HEK293 (cell line): ENCODE results near the gene DMAC2L.

ENCODE experiments used
- AEBP2 ChIP-seq: fragments of 450-650 bp; formaldehyde crosslinking; IDR thresholded peaks from 2 replicates; pipeline ENCODE4 v1.5.1; 2016; ENCODE audit warnings: missing biosample characterization, missing genetic modification characterization, borderline replicate concordance
- EGR2 ChIP-seq: fragments of 450-650 bp; formaldehyde crosslinking; IDR thresholded peaks from 2 replicates; pipeline ENCODE4 v1.5.1; 2016; ENCODE audit warnings: low read depth, missing biosample characterization, missing genetic modification characterization
- KLF10 ChIP-seq: fragments of 450-650 bp; IDR thresholded peaks from 2 replicates; pipeline ENCODE4 v1.5.1; 2018; ENCODE audit warnings: missing biosample characterization, mild to moderate bottlenecking, missing genetic modification characterization
- MEIS1 ChIP-seq: sonication (generic); formaldehyde crosslinking; IDR thresholded peaks from 2 replicates; pipeline ENCODE4 v1.8.1; 2022; ENCODE audit warnings: missing genetic modification reagents, mild to moderate bottlenecking, borderline replicate concordance
- PRDM1 ChIP-seq: fragments of 450-650 bp; formaldehyde crosslinking; IDR thresholded peaks from 2 replicates; pipeline ENCODE4; 2016; ENCODE audit warnings: missing biosample characterization, missing genetic modification characterization
- PRDM10 ChIP-seq: fragments of 450-650 bp; formaldehyde crosslinking; IDR thresholded peaks from 2 replicates; pipeline ENCODE4 v1.5.1; 2016; ENCODE audit warnings: missing biosample characterization, missing genetic modification characterization
- SETDB1 ChIP-seq: IDR thresholded peaks from one replicate; pipeline ENCODE4 v1.6.1; 2017; ENCODE audit warnings: mild to moderate bottlenecking, low read length, moderate library complexity, mixed read lengths; ENCODE audit not compliant: insufficient read length
- TRIM28 ChIP-seq: IDR thresholded peaks from 2 replicates; pipeline ENCODE4 v1.6.1; 2011; ENCODE audit warnings: low read length, control low read depth, borderline replicate concordance
- YY2 ChIP-seq: fragments of 450-650 bp; formaldehyde crosslinking; IDR thresholded peaks from 2 replicates; pipeline ENCODE4 v1.5.1; 2016; ENCODE audit warnings: missing biosample characterization, missing genetic modification characterization
- ZBTB1 ChIP-seq: fragments of 450-650 bp; formaldehyde crosslinking; IDR thresholded peaks from 2 replicates; pipeline ENCODE4 v1.5.1; 2016; ENCODE audit warnings: missing biosample characterization, missing genetic modification characterization
- ZBTB26 ChIP-seq: fragments of 450-650 bp; formaldehyde crosslinking; optimal IDR thresholded peaks from 2 replicates; pipeline ENCODE3; 2016; ENCODE audit warnings: missing biosample characterization, mild to moderate bottlenecking, missing genetic modification characterization
- ZFP3 ChIP-seq: fragments of 450-650 bp; formaldehyde crosslinking; IDR thresholded peaks from 2 replicates; pipeline ENCODE4 v1.5.1; 2016; ENCODE audit warnings: low read depth, missing biosample characterization, missing genetic modification characterization
- ZNF112 ChIP-seq: fragments of 450-650 bp; formaldehyde crosslinking; IDR thresholded peaks from 2 replicates; pipeline ENCODE4 v1.5.0; 2017; ENCODE audit warnings: missing biosample characterization, missing genetic modification characterization
- ZNF155 ChIP-seq: fragments of 450-650 bp; formaldehyde crosslinking; IDR thresholded peaks from 2 replicates; pipeline ENCODE4 v1.5.1; 2016; ENCODE audit warnings: missing biosample characterization, missing genetic modification characterization
- ZNF211 ChIP-seq: fragments of 450-650 bp; formaldehyde crosslinking; IDR thresholded peaks from 2 replicates; pipeline ENCODE4 v1.5.1; 2016; ENCODE audit warnings: low read depth, missing biosample characterization, missing genetic modification characterization
- ZNF23 ChIP-seq: fragments of 450-650 bp; formaldehyde crosslinking; IDR thresholded peaks from 2 replicates; pipeline ENCODE4 v1.5.1; 2016; ENCODE audit warnings: missing biosample characterization, missing genetic modification characterization, borderline replicate concordance
- ZNF248 ChIP-seq: fragments of 450-650 bp; formaldehyde crosslinking; IDR thresholded peaks from 2 replicates; pipeline ENCODE4 v1.5.1; 2017; ENCODE audit warnings: missing biosample characterization, missing genetic modification characterization
- ZNF311 ChIP-seq: fragments of 450-650 bp; formaldehyde crosslinking; IDR thresholded peaks from 2 replicates; pipeline ENCODE4 v1.5.1; 2017; ENCODE audit warnings: missing biosample characterization, missing genetic modification characterization, borderline replicate concordance
- ZNF324 ChIP-seq: fragments of 450-650 bp; formaldehyde crosslinking; IDR thresholded peaks from 2 replicates; pipeline ENCODE4 v1.5.1; 2016; ENCODE audit warnings: missing biosample characterization, missing genetic modification characterization
- ZNF513 ChIP-seq: fragments of 450-650 bp; IDR thresholded peaks from 2 replicates; pipeline ENCODE4 v1.5.1; 2018; ENCODE audit warnings: missing biosample characterization, missing genetic modification characterization
- ZNF514 ChIP-seq: fragments of 450-650 bp; formaldehyde crosslinking; IDR thresholded peaks from 2 replicates; pipeline ENCODE4 v1.5.1; 2016; ENCODE audit warnings: missing biosample characterization, missing genetic modification characterization
- ZNF529 ChIP-seq: fragments of 450-650 bp; formaldehyde crosslinking; IDR thresholded peaks from 2 replicates; pipeline ENCODE4 v1.5.1; 2017; ENCODE audit warnings: missing genetic modification characterization, missing biosample characterization; ENCODE audit not compliant: insufficient replicate concordance
- ZNF600 ChIP-seq: fragments of 450-650 bp; formaldehyde crosslinking; IDR thresholded peaks from 2 replicates; pipeline ENCODE4 v1.5.1; 2016; ENCODE audit warnings: missing biosample characterization, missing genetic modification characterization
- ZNF610 ChIP-seq: fragments of 450-650 bp; formaldehyde crosslinking; IDR thresholded peaks from 2 replicates; pipeline ENCODE4 v1.5.1; 2016; ENCODE audit warnings: missing biosample characterization, missing genetic modification characterization, borderline replicate concordance
- ZNF623 ChIP-seq: fragments of 450-650 bp; formaldehyde crosslinking; IDR thresholded peaks from 2 replicates; pipeline ENCODE4 v1.5.1; 2016; ENCODE audit warnings: missing biosample characterization, missing genetic modification characterization
- TF ChIP-seq, protein P1 (sequence below): fragments of 450-650 bp; formaldehyde crosslinking; IDR thresholded peaks from 2 replicates; pipeline ENCODE4 v1.5.1; 2016; ENCODE audit warnings: missing biosample characterization, missing genetic modification characterization
- TF ChIP-seq, protein P2 (sequence below): fragments of 450-650 bp; formaldehyde crosslinking; IDR thresholded peaks from 2 replicates; pipeline ENCODE4 v1.5.1; 2017; ENCODE audit warnings: missing biosample characterization, mild to moderate bottlenecking, missing genetic modification characterization, moderate library complexity

DMAC2L gene

GRCh38 chr14:50311972-50312733 lies at the start of gene DMAC2L, which contains the start of gene L2HGDH (continued):
- TF ChIP-seq KLF10 (tag by site-specific recombination) (peak; percentile 94), ZNF513 (tag by site-specific recombination) (no peak), AEBP2 (tag by site-specific recombination) (no peak), ZNF155 (tag by site-specific recombination) (no peak), EGR2 (tag by site-specific recombination) (peak; percentile 54), ZNF112 (tag by site-specific recombination) (no peak), ZBTB1 (no peak), YY2 (tag by site-specific recombination) (no peak), ZNF248 (no peak), TRIM28 (no peak), ZNF23 (tag by site-specific recombination) (no peak), MEIS1 (CRISPR knock-in tag) (no peak), ZNF610 (tag by site-specific recombination) (peak; percentile 43; the same call in 1 of the 2 replicates), SETDB1 (no peak), ZBTB26 (tag by site-specific recombination) (peak; percentile 97), ZNF514 (tag by site-specific recombination) (no peak), ZNF324 (tag by site-specific recombination) (no peak), ZNF600 (peak; percentile 74), ZNF311 (no peak), ZNF211 (tag by site-specific recombination) (no peak), ZNF623 (tag by site-specific recombination) (no peak), ZNF529 (tag by site-specific recombination) (no peak), PRDM1 (tag by site-specific recombination) (no peak), ZFP3 (no peak), PRDM10 (peak; percentile 88; the same call in 1 of the 2 replicates)
- TF ChIP-seq, protein P1, sequence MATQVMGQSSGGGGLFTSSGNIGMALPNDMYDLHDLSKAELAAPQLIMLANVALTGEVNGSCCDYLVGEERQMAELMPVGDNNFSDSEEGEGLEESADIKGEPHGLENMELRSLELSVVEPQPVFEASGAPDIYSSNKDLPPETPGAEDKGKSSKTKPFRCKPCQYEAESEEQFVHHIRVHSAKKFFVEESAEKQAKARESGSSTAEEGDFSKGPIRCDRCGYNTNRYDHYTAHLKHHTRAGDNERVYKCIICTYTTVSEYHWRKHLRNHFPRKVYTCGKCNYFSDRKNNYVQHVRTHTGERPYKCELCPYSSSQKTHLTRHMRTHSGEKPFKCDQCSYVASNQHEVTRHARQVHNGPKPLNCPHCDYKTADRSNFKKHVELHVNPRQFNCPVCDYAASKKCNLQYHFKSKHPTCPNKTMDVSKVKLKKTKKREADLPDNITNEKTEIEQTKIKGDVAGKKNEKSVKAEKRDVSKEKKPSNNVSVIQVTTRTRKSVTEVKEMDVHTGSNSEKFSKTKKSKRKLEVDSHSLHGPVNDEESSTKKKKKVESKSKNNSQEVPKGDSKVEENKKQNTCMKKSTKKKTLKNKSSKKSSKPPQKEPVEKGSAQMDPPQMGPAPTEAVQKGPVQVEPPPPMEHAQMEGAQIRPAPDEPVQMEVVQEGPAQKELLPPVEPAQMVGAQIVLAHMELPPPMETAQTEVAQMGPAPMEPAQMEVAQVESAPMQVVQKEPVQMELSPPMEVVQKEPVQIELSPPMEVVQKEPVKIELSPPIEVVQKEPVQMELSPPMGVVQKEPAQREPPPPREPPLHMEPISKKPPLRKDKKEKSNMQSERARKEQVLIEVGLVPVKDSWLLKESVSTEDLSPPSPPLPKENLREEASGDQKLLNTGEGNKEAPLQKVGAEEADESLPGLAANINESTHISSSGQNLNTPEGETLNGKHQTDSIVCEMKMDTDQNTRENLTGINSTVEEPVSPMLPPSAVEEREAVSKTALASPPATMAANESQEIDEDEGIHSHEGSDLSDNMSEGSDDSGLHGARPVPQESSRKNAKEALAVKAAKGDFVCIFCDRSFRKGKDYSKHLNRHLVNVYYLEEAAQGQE (tag by site-specific recombination): no peak
- TF ChIP-seq, protein P2, sequence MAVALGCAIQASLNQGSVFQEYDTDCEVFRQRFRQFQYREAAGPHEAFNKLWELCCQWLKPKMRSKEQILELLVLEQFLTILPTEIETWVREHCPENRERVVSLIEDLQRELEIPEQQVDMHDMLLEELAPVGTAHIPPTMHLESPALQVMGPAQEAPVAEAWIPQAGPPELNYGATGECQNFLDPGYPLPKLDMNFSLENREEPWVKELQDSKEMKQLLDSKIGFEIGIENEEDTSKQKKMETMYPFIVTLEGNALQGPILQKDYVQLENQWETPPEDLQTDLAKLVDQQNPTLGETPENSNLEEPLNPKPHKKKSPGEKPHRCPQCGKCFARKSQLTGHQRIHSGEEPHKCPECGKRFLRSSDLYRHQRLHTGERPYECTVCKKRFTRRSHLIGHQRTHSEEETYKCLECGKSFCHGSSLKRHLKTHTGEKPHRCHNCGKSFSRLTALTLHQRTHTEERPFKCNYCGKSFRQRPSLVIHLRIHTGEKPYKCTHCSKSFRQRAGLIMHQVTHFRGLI: no peak
